Measurements from ENCODE around the gene QRSL1.
A peak's percentile ranks its signal among the peaks of the same experiment; 100 is the strongest.

DNA sequence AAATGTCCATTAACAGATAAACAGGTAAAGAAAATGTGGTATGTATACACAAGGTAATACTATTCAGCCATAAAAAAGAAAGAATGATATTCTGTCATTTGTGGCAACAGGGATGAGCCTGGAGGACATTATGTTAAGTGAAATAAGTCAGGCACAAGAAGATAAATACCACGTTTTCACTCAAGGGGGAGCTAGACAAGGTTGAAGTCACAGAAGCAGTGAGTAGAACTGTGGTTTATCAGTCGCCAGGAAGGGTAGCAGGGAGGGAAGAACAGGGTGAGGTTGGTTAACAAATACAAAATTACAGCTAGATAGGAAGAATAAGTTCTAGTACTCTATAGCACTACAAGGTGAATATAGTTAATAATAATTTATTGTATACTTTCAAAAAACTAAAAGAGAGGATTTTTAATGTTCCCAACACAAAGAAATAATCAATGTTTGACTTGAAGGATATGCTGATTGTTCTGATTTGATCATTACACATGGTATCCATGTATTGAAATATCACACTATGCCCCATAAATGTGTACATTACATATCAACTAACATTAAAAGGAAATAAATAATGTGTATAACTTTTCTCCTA is 21.2 kb upstream of the QRSL1 start:
- TF ChIP-seq TARDBP (IDR thresholded peaks at IDR 0.05; ENCODE audit: borderline replicate concordance) (no peak), DPF2 (IDR thresholded peaks at IDR 0.05) (no peak), POLR2AphosphoS5 (IDR thresholded peaks at IDR 0.05; ENCODE audit: low read length) (no peak), ZBTB33 (IDR thresholded peaks at IDR 0.05) (no peak), CTCF (IDR thresholded peaks at IDR 0.05 in 2 of 3, conservative IDR thresholded peaks at IDR 0.05 in 1 of 3; ENCODE audit: control insufficient read depth in 2 of 3, extremely low read depth in 1 of 3, insufficient read depth in 1 of 3, low read depth in 3 of 3, low read length in 3 of 3) (peak; percentile 68 to 72 (median 68)), SPI1 (IDR thresholded peaks at IDR 0.05; ENCODE audit: borderline replicate concordance, insufficient read depth, low read depth, low read length) (no peak), MXI1 (IDR thresholded peaks at IDR 0.05; ENCODE audit: low read depth, low read length) (no peak), SP1 (IDR thresholded peaks at IDR 0.05; ENCODE audit: low read depth, low read length) (no peak), EZH2 (IDR thresholded peaks at IDR 0.05; ENCODE audit: borderline replicate concordance, control insufficient read depth, low read depth, low read length) (no peak), RAD51 (IDR thresholded peaks at IDR 0.05) (no peak), E2F4 (IDR thresholded peaks at IDR 0.05; ENCODE audit: low read depth, low read length) (no peak), USF2 (IDR thresholded peaks at IDR 0.05; ENCODE audit: borderline replicate concordance, low read depth, low read length) (no peak), ZBED1 (IDR thresholded peaks at IDR 0.05; ENCODE audit: borderline replicate concordance) (no peak), POLR2A (IDR thresholded peaks at IDR 0.05; ENCODE audit: low read depth, low read length) (no peak)

All from GM12878 (cell line).